Suprapubic skin (tissue), 3 donors: ENCODE data around the gene OR14A2.
"Not testable (repeated sequence)": the region's sequence is repeated elsewhere in the genome, so short reads cannot be mapped to it uniquely, and the experiment has no call there.

ENCODE experiments used
- CTCF ChIP-seq, 2 donors: fragments of 200-600 bp in 1 of 2; fragments of 450-650 bp in 1 of 2; sonication (generic) in 1 of 2; IDR thresholded peaks; one replicate each; pipeline ENCODE4 v1.5.1; 2016 to 2019; ENCODE audit warnings: antibody characterized with exemption in 2 of 2, mild to moderate bottlenecking in 1 of 2, moderate library complexity in 1 of 2
- POLR2AphosphoS5 ChIP-seq, 3 donors: sonication (generic); formaldehyde crosslinking; IDR thresholded peaks; one replicate each; pipeline ENCODE4 v1.6.1; 2017; ENCODE audit warnings: antibody characterized with exemption in 3 of 3

DNA sequence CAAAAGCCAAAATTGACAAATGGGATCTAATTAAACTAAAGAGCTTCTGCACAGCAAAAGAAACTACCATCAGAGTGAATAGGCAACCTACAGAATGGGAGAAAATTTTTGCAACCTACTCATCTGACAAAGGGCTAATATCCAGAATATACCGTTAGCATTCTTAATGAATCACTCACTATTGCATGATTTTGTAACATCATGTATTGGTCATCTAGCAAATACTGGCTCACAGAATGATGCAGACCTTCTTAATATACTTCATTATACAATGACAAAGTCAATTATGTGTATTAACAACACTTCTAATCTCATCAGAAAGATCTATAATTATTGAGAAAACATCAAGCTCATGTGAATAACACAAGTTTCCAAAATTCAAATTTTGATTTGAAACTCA is 6.4 kb upstream of the OR14A2 start:
- TF ChIP-seq CTCF, POLR2AphosphoS5 (IDR thresholded peaks at IDR 0.05): not testable (repeated sequence)
